GM23248 (cell line): Measurements from ENCODE around the gene HSD11B1. TPM values are rescaled to one million over a fixed set of nuclear protein-coding genes. Genes with fewer than 3 reads are reported as not detected.

Experiments
- DNase-seq: peaks from one replicate; pipeline ENCODE4 v3.0.0-alpha.2; 2015
- H2AFZ ChIP-seq: fragments of 200-600 bp; sonication (generic); 2 replicates; pipeline ENCODE4 v1.6.1; 2016; ENCODE audit warnings: antibody characterized with exemption
- H3F3A ChIP-seq: fragments of 200-600 bp; sonication (generic); 2 replicates; pipeline ENCODE4 v1.6.1; 2016; ENCODE audit warnings: mild to moderate bottlenecking, antibody characterized with exemption, mixed run types; ENCODE audit not compliant: insufficient read depth
- H3K27ac ChIP-seq: fragments of 200-600 bp; sonication (generic); 2 replicates; pipeline ENCODE4 v1.5.1; 2016; ENCODE audit warnings: mild to moderate bottlenecking
- H3K27me3 ChIP-seq: fragments of 200-600 bp; sonication (generic); replicated peaks from 2 replicates; pipeline ENCODE4 v1.6.1; 2016; ENCODE audit warnings: mild to moderate bottlenecking; ENCODE audit not compliant: insufficient read depth
- H3K36me3 ChIP-seq: fragments of 200-600 bp; sonication (generic); 2 replicates; pipeline ENCODE4 v1.6.1; 2016; ENCODE audit warnings: low read depth, mild to moderate bottlenecking
- H3K4me1 ChIP-seq: fragments of 200-600 bp; sonication (generic); 2 replicates; pipeline ENCODE4 v1.6.1; 2016; ENCODE audit warnings: mild to moderate bottlenecking; ENCODE audit not compliant: insufficient read depth
- H3K4me2 ChIP-seq: fragments of 200-600 bp; sonication (generic); one replicate; pipeline ENCODE4 v1.6.1; 2016; ENCODE audit warnings: mild to moderate bottlenecking; ENCODE audit not compliant: unreplicated experiment
- H3K4me3 ChIP-seq: fragments of 200-600 bp; sonication (generic); 2 replicates; pipeline ENCODE4 v1.5.1; 2016; ENCODE audit warnings: mild to moderate bottlenecking
- H3K79me2 ChIP-seq: fragments of 200-600 bp; sonication (generic); 2 replicates; pipeline ENCODE4 v1.6.1; 2016; ENCODE audit warnings: mild to moderate bottlenecking; ENCODE audit not compliant: insufficient read depth
- H3K9ac ChIP-seq: fragments of 200-600 bp; sonication (generic); 2 replicates; pipeline ENCODE4 v1.6.1; 2016; ENCODE audit warnings: mild to moderate bottlenecking
- H3K9me2 ChIP-seq: fragments of 200-600 bp; sonication (generic); 2 replicates; pipeline ENCODE4 v1.6.1; 2016; ENCODE audit warnings: mixed run types, mild to moderate bottlenecking, moderate library complexity; ENCODE audit not compliant: insufficient read depth
- H3K9me3 ChIP-seq: fragments of 200-600 bp; sonication (generic); one replicate; pipeline ENCODE4 v1.6.1; 2017; ENCODE audit warnings: low read depth
- H4K20me1 ChIP-seq: fragments of 200-600 bp; sonication (generic); 2 replicates; pipeline ENCODE4 v1.6.0; 2016; ENCODE audit not compliant: insufficient read depth
- EZH2 ChIP-seq: fragments of 200-600 bp; sonication (generic); IDR thresholded peaks from 2 replicates; pipeline ENCODE4 v1.6.1; 2018; ENCODE audit warnings: antibody characterized with exemption, mild to moderate bottlenecking; ENCODE audit not compliant: insufficient read depth, poor library complexity, severe bottlenecking
- EZH2phosphoT487 ChIP-seq: fragments of 200-600 bp; sonication (generic); IDR thresholded peaks from 2 replicates; pipeline ENCODE4 v1.6.1; 2018; ENCODE audit warnings: antibody characterized with exemption, moderate library complexity, mild to moderate bottlenecking, low read depth; ENCODE audit not compliant: insufficient read depth
- WGBS, 2 experiments: methylation state at CpG; one replicate each; pipeline ENCODE4 v1.1.6; 2015 to 2017; ENCODE audit warnings: low lambda C conversion rate in 2 of 2, low coverage in 1 of 2; ENCODE audit errors: missing lambda C conversion rate in 2 of 2; 5-methylcytosine and 5-hydroxymethylcytosine counted together
- in situ Hi-C: fragments of 300-500 bp; cut with MboI; formaldehyde crosslinking; loops from 2 replicates; pipeline ENCODE4 v1.15.0; 2020
- polyA plus RNA-seq: library from polyadenylated mRNA; unstranded; fragments of >200 nt; fragmentation: Nextera tagmentation; extraction: Ambion mirVana; gene quantifications from 2 replicates; pipeline ENCODE4 v1.2.1, GENCODE V29; 2016
- total RNA-seq: library from RNA; depleted of rRNA; stranded (reverse); fragments of >200 nt; shearing (Covaris generic); gene quantifications from 2 replicates; pipeline ENCODE4 v1.2.3, GENCODE V29; 2014

The HSD11B1 gene
- total and polyA plus RNA-seq, 2 experiments from 2014 or later: 0.54 to 1.0 TPM

- no peaks in the 10 kb centered on the region for H3F3A ChIP-seq
Measured at GRCh38 chr1:209670441-209671082, 34.1 kb upstream of the HSD11B1 start.

GRCh38 chr1:209672705-209673630 is 31.7 kb upstream of the HSD11B1 start:
- TF ChIP-seq EZH2 (no peak), EZH2phosphoT487 (no peak)

More at GRCh38 chr1:209670441-209671082, 34.1 kb upstream of the HSD11B1 start:
- no peak overlapping the region for H2AFZ ChIP-seq
- no peak overlapping the region for H3K4me2 ChIP-seq
- WGBS, 2 experiments: 50 to 71% methylated on average over 1 of the region's 1 CpG
- peaks cover 18% of the 10 kb centered on the region for H3K27me3 ChIP-seq
- no peaks in the 10 kb centered on the region for H3K36me3 ChIP-seq
- H3K79me2 ChIP-seq: no peaks in the 10 kb centered on the region
- no peaks in the 10 kb centered on the region for H3K9me3 ChIP-seq
- H3K4me3 ChIP-seq: no peak overlapping the region
- no peak for TF ChIP-seq EZH2phosphoT487
- no peak for TF ChIP-seq EZH2
- DNase-seq: no peak
- no peaks in the 10 kb centered on the region for H3K9me2 ChIP-seq
- no peaks in the 10 kb centered on the region for H4K20me1 ChIP-seq
- peaks cover 7% of the 10 kb centered on the region; the same call in 1 of the 2 replicates for H3K4me1 ChIP-seq
- no peak overlapping the region for H3K27ac ChIP-seq
- in situ Hi-C loops: no loop called here
- H3K9ac ChIP-seq: no peak overlapping the region

GRCh38 chr1:209673631-209674417 is 30.8 kb upstream of the HSD11B1 start:
- H3K9me3 ChIP-seq: no peaks in the 10 kb centered on the region
- WGBS, 2 experiments: 69 to 73% methylated on average over 7 of the region's 7 CpGs
- H3K36me3 ChIP-seq: no peaks in the 10 kb centered on the region
- H3K4me1 ChIP-seq: peaks cover 7% of the 10 kb centered on the region; the same call in 1 of the 2 replicates
- H3K4me3 ChIP-seq: no peak overlapping the region
- in situ Hi-C loops: no loop called here
- TF ChIP-seq EZH2 (no peak), EZH2phosphoT487 (no peak)
- H3K27ac ChIP-seq: no peak overlapping the region
- DNase-seq: no peak
- no peaks in the 10 kb centered on the region for H4K20me1 ChIP-seq
- no peak overlapping the region for H3K4me2 ChIP-seq
- H2AFZ ChIP-seq: no peak overlapping the region
- H3F3A ChIP-seq: no peaks in the 10 kb centered on the region
- no peak overlapping the region for H3K9ac ChIP-seq
- H3K27me3 ChIP-seq: peaks cover 39% of the 10 kb centered on the region
- H3K9me2 ChIP-seq: no peaks in the 10 kb centered on the region
- no peaks in the 10 kb centered on the region for H3K79me2 ChIP-seq

More at GRCh38 chr1:209672705-209673630, 31.7 kb upstream of the HSD11B1 start:
- Histone ChIP-seq H3K9me2 (no peaks in the 10 kb centered on the region), H3K27me3 (peaks cover 36% of the 10 kb centered on the region), H3K36me3 (no peaks in the 10 kb centered on the region), H3K4me2 (no peak overlapping the region), H3K9ac (no peak overlapping the region), H2AFZ (no peak overlapping the region), H3K27ac (no peak overlapping the region), H4K20me1 (no peaks in the 10 kb centered on the region), H3K9me3 (no peaks in the 10 kb centered on the region), H3F3A (no peaks in the 10 kb centered on the region), H3K79me2 (no peaks in the 10 kb centered on the region), H3K4me3 (no peak overlapping the region), H3K4me1 (peaks cover 7% of the 10 kb centered on the region; the same call in 1 of the 2 replicates)
- 64 to 68% methylated on average over 5 of the region's 5 CpGs for WGBS, 2 experiments
- in situ Hi-C loops: no loop called here
- peak; percentile 26 for DNase-seq
